RWPE1 (cell line): Measurements from ENCODE around the gene MRPS27.

ENCODE experiments used
- CTCF ChIA-PET: fragments of 350-600 bp; sonication (Branson Sonifier 250); formaldehyde crosslinking; extraction: SDS; loops from one replicate; lab custom pipeline; 2021; lab: Yijun Ruan, JAX
- POLR2A ChIA-PET: fragments of 400-600 bp; formaldehyde crosslinking; extraction: SDS; loops from one replicate; lab custom pipeline; 2020; ENCODE audit warnings: antibody characterized with exemption; ENCODE audit not compliant: low non-redundant PET; lab: Yijun Ruan, JAX
- DNase-seq: peaks from one replicate; pipeline ENCODE4 v3.0.0; 2012; ENCODE audit warnings: low spot score
- H3K27ac ChIP-seq: fragments of 450-650 bp; 2 replicates; pipeline ENCODE4 v1.5.1; 2017
- TF ChIP-seq, protein P1 (sequence below): fragments of 450-650 bp; conservative IDR thresholded peaks from 2 replicates; pipeline ENCODE4 v1.5.1; 2017; ENCODE audit warnings: low read depth, mild to moderate bottlenecking

Gene MRPS27

DNA sequence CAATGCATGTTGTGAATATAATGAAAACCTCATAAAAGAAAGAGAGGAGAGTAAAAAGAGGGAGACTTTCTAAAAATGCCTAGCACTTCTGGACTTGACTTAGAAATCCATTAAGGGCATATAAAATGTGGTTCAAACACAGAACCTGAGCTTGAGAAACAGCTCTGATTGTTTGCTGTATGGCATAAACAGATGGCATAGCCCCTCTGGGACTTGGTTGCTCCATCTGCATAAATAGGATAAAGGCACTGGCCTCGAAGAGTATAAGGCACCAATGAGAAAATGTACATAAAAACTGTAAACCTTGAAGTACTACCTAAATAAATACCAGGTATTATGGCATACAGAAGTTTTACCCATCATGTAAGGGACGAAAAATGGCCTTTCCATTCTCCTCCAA lies 23.8 kb downstream of the MRPS27 start:
- ChIA-PET CTCF (no interaction called here), POLR2A (no interaction called here)
- TF ChIP-seq, protein P1, sequence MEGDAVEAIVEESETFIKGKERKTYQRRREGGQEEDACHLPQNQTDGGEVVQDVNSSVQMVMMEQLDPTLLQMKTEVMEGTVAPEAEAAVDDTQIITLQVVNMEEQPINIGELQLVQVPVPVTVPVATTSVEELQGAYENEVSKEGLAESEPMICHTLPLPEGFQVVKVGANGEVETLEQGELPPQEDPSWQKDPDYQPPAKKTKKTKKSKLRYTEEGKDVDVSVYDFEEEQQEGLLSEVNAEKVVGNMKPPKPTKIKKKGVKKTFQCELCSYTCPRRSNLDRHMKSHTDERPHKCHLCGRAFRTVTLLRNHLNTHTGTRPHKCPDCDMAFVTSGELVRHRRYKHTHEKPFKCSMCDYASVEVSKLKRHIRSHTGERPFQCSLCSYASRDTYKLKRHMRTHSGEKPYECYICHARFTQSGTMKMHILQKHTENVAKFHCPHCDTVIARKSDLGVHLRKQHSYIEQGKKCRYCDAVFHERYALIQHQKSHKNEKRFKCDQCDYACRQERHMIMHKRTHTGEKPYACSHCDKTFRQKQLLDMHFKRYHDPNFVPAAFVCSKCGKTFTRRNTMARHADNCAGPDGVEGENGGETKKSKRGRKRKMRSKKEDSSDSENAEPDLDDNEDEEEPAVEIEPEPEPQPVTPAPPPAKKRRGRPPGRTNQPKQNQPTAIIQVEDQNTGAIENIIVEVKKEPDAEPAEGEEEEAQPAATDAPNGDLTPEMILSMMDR: no peak
- H3K27ac ChIP-seq: no peak overlapping the region
- no peak for DNase-seq

DNA sequence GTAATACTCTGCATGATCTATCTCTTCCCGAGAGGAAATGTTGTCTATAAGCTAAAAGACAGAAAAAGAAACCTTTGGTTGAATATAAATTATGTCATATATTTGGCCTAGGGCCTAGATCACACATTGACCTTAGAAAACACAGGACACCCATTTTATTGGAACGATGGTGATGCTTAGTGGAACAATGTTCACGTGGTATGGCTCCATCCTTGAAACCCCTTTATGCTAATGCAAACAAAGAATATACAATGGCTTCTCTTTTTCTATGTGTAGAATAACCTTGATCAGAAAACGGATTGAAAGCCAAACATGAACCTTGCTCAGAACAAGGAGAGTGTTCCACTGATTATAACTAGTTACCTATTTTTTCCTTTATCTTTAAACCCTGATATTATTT lies 24.5 kb downstream of the MRPS27 start:
- H3K27ac ChIP-seq: no peak overlapping the region
- CTCF ChIA-PET: no interaction called here
- POLR2A ChIA-PET: no interaction called here
- DNase-seq: no peak
- TF ChIP-seq, protein P1: no peak

DNA sequence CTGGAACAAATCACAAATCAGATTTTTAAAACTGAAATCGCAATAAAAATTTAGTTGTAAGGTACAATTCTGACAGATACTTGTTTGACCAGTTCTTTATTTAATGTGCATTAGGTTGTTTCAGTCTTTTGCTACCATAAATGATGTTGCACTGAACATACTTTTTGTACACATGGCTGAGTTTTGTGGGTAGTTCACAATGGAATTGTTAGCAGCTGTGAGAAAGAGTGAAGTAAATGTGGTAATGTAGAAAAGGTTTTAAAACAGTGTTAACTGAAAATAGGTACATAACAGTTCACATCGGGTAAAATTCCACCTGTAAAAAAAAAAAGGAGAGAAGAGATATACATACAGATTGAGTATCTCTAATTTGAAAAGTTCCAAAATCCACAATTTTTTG lies 25.6 kb downstream of the MRPS27 start:
- TF ChIP-seq, protein P1: no peak
- no peak for DNase-seq
- ChIA-PET CTCF (no interaction called here), POLR2A (no interaction called here)
- H3K27ac ChIP-seq: no peak overlapping the region

DNA sequence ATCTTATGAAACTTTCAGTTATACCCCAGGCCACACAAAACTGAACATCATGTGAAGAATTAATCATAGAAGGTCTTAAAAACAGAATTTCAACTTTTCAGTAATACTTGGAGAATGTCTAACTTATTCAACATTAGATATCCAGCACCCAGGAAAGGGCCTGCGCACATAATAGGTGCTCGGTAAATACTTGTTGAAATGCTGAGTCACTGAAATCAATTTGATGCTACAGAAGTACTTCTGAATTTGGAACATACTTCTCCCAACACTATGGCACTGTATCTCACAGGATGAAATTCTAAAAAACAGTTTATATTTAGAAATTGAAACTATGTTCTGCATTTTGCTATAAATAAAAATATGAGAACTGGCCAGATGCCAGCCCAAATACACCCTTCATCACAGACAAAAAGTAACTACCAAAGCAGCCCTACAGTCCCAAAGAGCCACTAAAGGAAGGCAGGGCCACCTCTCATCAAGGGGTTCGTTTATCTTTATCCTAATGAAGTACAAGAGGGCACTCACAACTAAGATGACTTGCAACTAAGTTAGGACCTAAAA lies 26.5 kb downstream of the MRPS27 start:
- TF ChIP-seq, protein P1: no peak
- ChIA-PET CTCF (no interaction called here), POLR2A (no interaction called here)
- no peak for DNase-seq
- H3K27ac ChIP-seq: no peak overlapping the region

DNA sequence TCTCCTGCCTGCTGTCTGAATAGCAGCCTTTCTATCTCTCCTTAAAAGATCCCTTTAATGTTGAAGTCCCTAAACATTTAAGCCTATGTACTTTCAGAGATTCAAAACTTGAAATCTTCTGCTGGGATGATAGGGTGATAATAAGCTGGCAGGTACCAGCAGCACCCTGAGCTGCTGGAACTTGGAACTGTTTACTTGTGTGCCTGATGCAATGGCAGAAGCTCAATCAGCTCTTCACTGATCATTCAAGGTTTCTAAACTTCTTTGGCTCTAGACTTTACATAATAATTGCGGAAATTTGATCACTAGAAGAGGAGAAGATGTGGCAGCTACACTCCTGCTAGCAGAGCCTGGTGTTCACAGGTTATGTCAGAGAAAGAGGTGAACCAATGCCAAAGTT lies 27.6 kb downstream of the MRPS27 start:
- DNase-seq: no peak
- ChIA-PET POLR2A (no interaction called here), CTCF (interaction anchor here (0.9 kb wide), 1 partner anchor 237 kb away, joined by 3 read pairs; no protein-coding TSS in a partner anchor)
- TF ChIP-seq, protein P1: no peak
- H3K27ac ChIP-seq: no peak overlapping the region

DNA sequence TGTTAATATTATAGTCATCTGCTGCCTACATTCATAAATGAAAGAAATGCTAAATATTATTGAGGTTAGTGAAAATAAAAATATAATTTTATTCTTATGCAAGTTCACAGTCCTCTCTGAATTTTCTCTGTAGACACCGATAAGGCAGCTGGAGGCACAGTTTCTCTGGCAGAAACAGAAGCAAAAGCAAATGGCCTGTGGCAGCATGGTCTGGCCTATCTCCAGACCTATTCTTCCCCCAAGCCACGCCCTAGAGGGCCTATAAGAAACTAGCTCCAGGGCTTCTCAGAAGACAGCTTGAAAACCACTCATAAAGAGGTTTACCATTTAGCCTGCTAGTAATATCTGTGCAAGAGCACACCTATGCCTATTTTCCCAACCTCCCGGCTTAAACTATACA lies 28.4 kb downstream of the MRPS27 start:
- H3K27ac ChIP-seq: no peak overlapping the region
- POLR2A ChIA-PET: interaction anchor here (0.6 kb wide), 1 partner anchor 17 kb away, joined by 3 read pairs; no protein-coding TSS in a partner anchor

More for the DNA sequence above, 28.4 kb downstream of the MRPS27 start:
- TF ChIP-seq, protein P1: no peak
- CTCF ChIA-PET: no interaction called here
- no peak for DNase-seq
